KOPT-K1 (cell line): ENCODE measurements around the gene XPNPEP2.

ENCODE experiments used
- H3K27ac ChIP-seq: fragments of 200-600 bp; sonication (generic); 2 replicates; pipeline ENCODE4 v1.5.1; 2016; ENCODE audit warnings: antibody characterized with exemption, mild to moderate bottlenecking, low read depth, low read length; ENCODE audit not compliant: poor library complexity, severe bottlenecking
- H3K36me3 ChIP-seq: fragments of 200-600 bp; sonication (generic); 2 replicates; pipeline ENCODE4 v1.5.1; 2017; ENCODE audit warnings: antibody characterized with exemption, mild to moderate bottlenecking, low read length, moderate library complexity; ENCODE audit not compliant: insufficient read depth
- H3K9me3 ChIP-seq: fragments of 200-600 bp; sonication (generic); 2 replicates; pipeline ENCODE4 v1.5.1; 2017; ENCODE audit warnings: antibody characterized with exemption, low read length, mild to moderate bottlenecking; ENCODE audit not compliant: insufficient read depth, poor library complexity, severe bottlenecking

XPNPEP2 gene

GRCh38 chrX:129773649-129774458, 35.1 kb downstream of the XPNPEP2 start:
- Histone ChIP-seq H3K9me3 (no peaks in the 10 kb centered on the region), H3K36me3 (no peaks in the 10 kb centered on the region), H3K27ac (peak overlapping the region; percentile 99)

GRCh38 chrX:129777218-129778030, 38.6 kb downstream of the XPNPEP2 start:
- Histone ChIP-seq H3K27ac (peak overlapping the region; percentile 99), H3K9me3 (no peaks in the 10 kb centered on the region), H3K36me3 (peaks cover 18% of the 10 kb centered on the region)

GRCh38 chrX:129779086-129779672, 40.4 kb downstream of the XPNPEP2 start:
- H3K9me3 ChIP-seq: no peaks in the 10 kb centered on the region
- H3K36me3 ChIP-seq: peaks cover 36% of the 10 kb centered on the region
- peak overlapping the region; percentile 99 for H3K27ac ChIP-seq

GRCh38 chrX:129779747-129780146, 41.0 kb downstream of the XPNPEP2 start, which contains the start of gene SASH3:
TSS of gene SASH3 (plus strand) at chrX:129779949. CDS start at chrX:129780098, 149 bp downstream.
- H3K27ac ChIP-seq: peak within 1 kb of the TSS; percentile 99
- peaks cover 42% of the 10 kb centered on the region for H3K36me3 ChIP-seq
- H3K9me3 ChIP-seq: no peaks in the 10 kb centered on the region

GRCh38 chrX:129780441-129781105, 41.8 kb downstream of the XPNPEP2 start:
- no peaks in the 10 kb centered on the region for H3K9me3 ChIP-seq
- peak overlapping the region; percentile 99 for H3K27ac ChIP-seq
- H3K36me3 ChIP-seq: peaks cover 50% of the 10 kb centered on the region

GRCh38 chrX:129781134-129781672, 42.4 kb downstream of the XPNPEP2 start:
- peaks cover 56% of the 10 kb centered on the region for H3K36me3 ChIP-seq
- no peaks in the 10 kb centered on the region for H3K9me3 ChIP-seq
- peak overlapping the region; percentile 99 for H3K27ac ChIP-seq

- peak overlapping the region; percentile 99 for H3K27ac ChIP-seq
- H3K9me3 ChIP-seq: no peaks in the 10 kb centered on the region
- peaks cover 63% of the 10 kb centered on the region for H3K36me3 ChIP-seq
Measured at GRCh38 chrX:129781680-129782495, 43.1 kb downstream of the XPNPEP2 start.

- Histone ChIP-seq H3K36me3 (peaks cover 70% of the 10 kb centered on the region), H3K27ac (peak overlapping the region; percentile 99), H3K9me3 (no peaks in the 10 kb centered on the region)
Measured at GRCh38 chrX:129782706-129783105, 43.9 kb downstream of the XPNPEP2 start.

- Histone ChIP-seq H3K27ac (peak overlapping the region; percentile 99), H3K36me3 (peaks cover 76% of the 10 kb centered on the region)
Measured at GRCh38 chrX:129783291-129783713, 44.5 kb downstream of the XPNPEP2 start.

GRCh38 chrX:129784371-129784770, 45.6 kb downstream of the XPNPEP2 start:
- H3K36me3 ChIP-seq: peaks cover 86% of the 10 kb centered on the region
- no peaks in the 10 kb centered on the region for H3K9me3 ChIP-seq
- H3K27ac ChIP-seq: peak overlapping the region; percentile 99

More at GRCh38 chrX:129783291-129783713, 44.5 kb downstream of the XPNPEP2 start:
- no peaks in the 10 kb centered on the region for H3K9me3 ChIP-seq

- peaks cover 93% of the 10 kb centered on the region for H3K36me3 ChIP-seq
- H3K27ac ChIP-seq: peak overlapping the region; percentile 73
- no peaks in the 10 kb centered on the region for H3K9me3 ChIP-seq
Measured at GRCh38 chrX:129785160-129785947, 46.6 kb downstream of the XPNPEP2 start.

- peaks cover 96% of the 10 kb centered on the region for H3K36me3 ChIP-seq
- H3K27ac ChIP-seq: peak overlapping the region; percentile 73
- no peaks in the 10 kb centered on the region for H3K9me3 ChIP-seq
Measured at GRCh38 chrX:129786210-129786651, 47.5 kb downstream of the XPNPEP2 start.
